COR-L47 (cell line): ENCODE results near the gene RPL10.
"Not testable (repeated sequence)": the region's sequence is repeated elsewhere in the genome, so short reads cannot be mapped to it uniquely, and the experiment has no call there.

Source experiments
- DNase-seq: peaks from one replicate; lab custom pipeline; 2025; lab: John Stamatoyannopoulos, UW

Gene RPL10

GRCh38 chrX:154378059-154378798, 19.9 kb upstream of the RPL10 start:
- DNase-seq = peak; percentile 29

- peak; percentile 99 for DNase-seq
Observed at GRCh38 chrX:154378799-154379568, 19.2 kb upstream of the RPL10 start, which contains the start of gene EMD. Gene EMD (plus strand): TSS chrX:154379295. CDS start chrX:154379485, 190 bp downstream.

- DNase-seq = no peak
Observed at GRCh38 chrX:154379569-154379951, 18.6 kb upstream of the RPL10 start.

- no peak for DNase-seq
Observed at GRCh38 chrX:154380153-154380552, 18.0 kb upstream of the RPL10 start.

GRCh38 chrX:154380787-154381186, 17.4 kb upstream of the RPL10 start:
- no peak for DNase-seq

GRCh38 chrX:154381271-154381670, 16.9 kb upstream of the RPL10 start:
- DNase-seq = no peak

GRCh38 chrX:154382483-154383069, 15.6 kb upstream of the RPL10 start:
- DNase-seq = no peak

GRCh38 chrX:154383359-154384283, 14.6 kb upstream of the RPL10 start:
- no peak for DNase-seq

- DNase-seq = no peak
Observed at GRCh38 chrX:154384284-154384892, 13.8 kb upstream of the RPL10 start.

- DNase-seq = not testable (repeated sequence)
Observed at GRCh38 chrX:154388094-154388493, 10.1 kb upstream of the RPL10 start.

- DNase-seq = not testable (repeated sequence)
Observed at GRCh38 chrX:154388649-154389048, 9.5 kb upstream of the RPL10 start.

- not testable (repeated sequence) for DNase-seq
Observed at GRCh38 chrX:154389812-154390747, 8.1 kb upstream of the RPL10 start.

GRCh38 chrX:154396363-154396762, 1.8 kb upstream of the RPL10 start:
- not testable (repeated sequence) for DNase-seq

GRCh38 chrX:154396973-154397887, 947 bp upstream of the RPL10 start:
- DNase-seq = peak; percentile 35

GRCh38 chrX:154398668-154399526, 720 bp downstream of the RPL10 start:
- DNase-seq = peak; percentile 71

- DNase-seq = no peak
Observed at GRCh38 chrX:154399527-154400368, 1.6 kb downstream of the RPL10 start.

GRCh38 chrX:154400369-154400817, 2.2 kb downstream of the RPL10 start:
- DNase-seq = not testable (repeated sequence)
